Measurements from ENCODE around the gene SND1.

SND1 gene

DNA sequence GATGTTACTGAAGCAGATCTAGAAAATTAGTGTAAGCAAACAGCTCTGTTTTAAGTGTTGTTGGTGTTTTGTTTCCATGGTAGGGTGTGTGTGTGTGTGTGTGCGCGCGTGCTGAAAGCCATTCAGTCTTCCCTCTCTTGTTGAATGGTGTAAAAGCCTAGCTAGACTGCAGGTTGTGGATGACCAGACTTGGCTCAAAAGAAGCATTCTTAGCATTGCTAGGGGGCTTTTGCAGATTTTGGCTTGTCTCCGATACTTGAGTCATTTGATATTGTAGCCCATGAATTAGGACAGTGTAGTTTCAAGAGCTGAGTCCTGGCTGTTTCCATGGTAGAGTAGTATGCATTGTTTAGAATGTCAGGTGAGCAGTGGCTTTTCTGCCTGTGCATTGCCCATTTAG lies 99.1 kb downstream of the SND1 start:
- no peak for DNase-seq
- Histone ChIP-seq H3K4me2 (ENCODE audit: low read depth, low read length) (no peak overlapping the region), H3K27ac (ENCODE audit: low read length) (no peak overlapping the region), H3K4me3 (ENCODE audit: low read length) (no peak overlapping the region), H3K36me3 (replicated peaks; ENCODE audit: insufficient read depth, low read length) (peaks cover 11% of the 10 kb centered on the region; the same call in 1 of the 2 replicates), H3K79me2 (ENCODE audit: low read length) (peaks cover 100% of the 10 kb centered on the region), H3K9me2 (replicated peaks; ENCODE audit: insufficient read depth, low read length) (no peaks in the 10 kb centered on the region), H3K9me3 (replicated peaks; ENCODE audit: insufficient read depth, low read length) (no peaks in the 10 kb centered on the region), H4K20me1 (ENCODE audit: insufficient read depth, low read length) (peaks cover 85% of the 10 kb centered on the region), H2AFZ (ENCODE audit: low read length) (no peak overlapping the region), H3F3A (ENCODE audit: insufficient read depth, low read length) (no peaks in the 10 kb centered on the region), H3K27me3 (replicated peaks; ENCODE audit: insufficient read depth, low read length) (no peaks in the 10 kb centered on the region), H3K4me1 (ENCODE audit: low read length) (no peaks in the 10 kb centered on the region), H3K9ac (ENCODE audit: low read length) (no peak overlapping the region)
- TF ChIP-seq EZH2phosphoT487 (IDR thresholded peaks at IDR 0.05; ENCODE audit: low read length): no peak
- TF ChIP-seq CTCF (IDR thresholded peaks at IDR 0.05; ENCODE audit: low read length): no peak
- TF ChIP-seq EZH2 (optimal IDR thresholded peaks at IDR 0.05; ENCODE audit: low read depth, low read length): no peak

DNA sequence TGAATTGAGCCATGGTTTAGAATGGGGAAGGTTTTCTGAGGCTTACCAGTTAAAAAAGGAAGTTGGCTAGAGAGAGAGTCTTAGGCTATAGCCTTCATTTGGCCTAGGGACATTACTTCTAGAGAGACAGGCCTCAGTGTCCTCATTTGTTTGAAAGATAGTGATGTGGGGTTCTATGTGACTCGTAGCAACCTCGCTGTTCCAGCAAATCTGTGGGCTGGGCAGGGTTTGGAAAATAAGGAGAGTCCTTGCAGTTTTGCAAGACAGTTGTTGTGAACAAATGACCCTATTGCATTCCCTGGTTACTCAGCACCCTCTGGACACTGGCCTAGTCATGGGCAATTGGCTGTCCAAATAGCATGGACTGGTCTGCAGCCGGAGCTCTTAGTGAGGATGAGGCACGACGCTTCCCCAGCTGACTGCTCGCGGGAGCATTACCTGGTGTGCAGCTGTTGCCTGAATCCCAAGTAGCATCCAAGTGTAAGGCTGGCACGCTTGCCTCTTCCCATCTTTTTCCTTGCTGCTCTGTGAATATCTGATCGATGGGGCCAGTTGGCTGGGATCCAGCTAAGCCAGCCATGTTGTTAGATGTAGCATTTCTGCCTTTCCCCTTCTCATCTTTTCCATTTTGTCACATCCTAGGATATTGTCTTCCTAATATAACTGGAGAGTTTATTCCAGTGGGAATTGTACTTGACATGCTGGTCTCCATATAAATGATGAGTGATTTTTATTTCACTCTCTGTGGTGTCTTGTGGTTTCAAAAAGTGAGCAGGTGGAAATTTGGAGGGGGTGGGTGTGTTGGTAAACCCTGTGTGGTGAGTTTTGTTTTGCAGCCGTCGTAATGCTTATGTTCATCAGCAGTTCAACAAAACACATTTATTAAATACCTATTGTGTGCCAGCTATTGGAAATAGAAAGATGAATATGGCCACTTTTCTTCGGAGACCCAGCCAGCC lies 99.8 kb downstream of the SND1 start:
- Histone ChIP-seq H3K4me3 (ENCODE audit: low read length) (no peak overlapping the region), H2AFZ (ENCODE audit: low read length) (no peak overlapping the region), H3K4me2 (ENCODE audit: low read depth, low read length) (no peak overlapping the region), H3K79me2 (ENCODE audit: low read length) (peaks cover 99% of the 10 kb centered on the region), H3K9me3 (replicated peaks; ENCODE audit: insufficient read depth, low read length) (no peaks in the 10 kb centered on the region), H3K9me2 (replicated peaks; ENCODE audit: insufficient read depth, low read length) (no peaks in the 10 kb centered on the region), H3F3A (ENCODE audit: insufficient read depth, low read length) (no peaks in the 10 kb centered on the region), H4K20me1 (ENCODE audit: insufficient read depth, low read length) (peaks cover 86% of the 10 kb centered on the region), H3K9ac (ENCODE audit: low read length) (no peak overlapping the region), H3K27ac (ENCODE audit: low read length) (no peak overlapping the region), H3K4me1 (ENCODE audit: low read length) (no peaks in the 10 kb centered on the region), H3K27me3 (replicated peaks; ENCODE audit: insufficient read depth, low read length) (no peaks in the 10 kb centered on the region), H3K36me3 (replicated peaks; ENCODE audit: insufficient read depth, low read length) (peaks cover 11% of the 10 kb centered on the region; the same call in 1 of the 2 replicates)
- no peak for DNase-seq
- TF ChIP-seq EZH2phosphoT487 (IDR thresholded peaks at IDR 0.05; ENCODE audit: low read length): no peak

- H3K4me2 ChIP-seq (ENCODE audit: low read depth, low read length): no peak overlapping the region
- H3K4me3 ChIP-seq (ENCODE audit: low read length): no peak overlapping the region
- peaks cover 85% of the 10 kb centered on the region for H4K20me1 ChIP-seq (ENCODE audit: insufficient read depth, low read length)
- no peak for DNase-seq
- H3K9ac ChIP-seq (ENCODE audit: low read length): no peak overlapping the region
- no peaks in the 10 kb centered on the region for H3K9me2 ChIP-seq (replicated peaks; ENCODE audit: insufficient read depth, low read length)
- H3K27ac ChIP-seq (ENCODE audit: low read length): no peak overlapping the region
- H3K27me3 ChIP-seq (replicated peaks; ENCODE audit: insufficient read depth, low read length): no peaks in the 10 kb centered on the region
- no peaks in the 10 kb centered on the region for H3K9me3 ChIP-seq (replicated peaks; ENCODE audit: insufficient read depth, low read length)
- H3F3A ChIP-seq (ENCODE audit: insufficient read depth, low read length): no peaks in the 10 kb centered on the region
- H3K79me2 ChIP-seq (ENCODE audit: low read length): peaks cover 99% of the 10 kb centered on the region
- H3K4me1 ChIP-seq (ENCODE audit: low read length): no peaks in the 10 kb centered on the region
- H3K36me3 ChIP-seq (replicated peaks; ENCODE audit: insufficient read depth, low read length): peaks cover 11% of the 10 kb centered on the region; the same call in 1 of the 2 replicates
- no peak overlapping the region for H2AFZ ChIP-seq (ENCODE audit: low read length)
- no peak for TF ChIP-seq EZH2phosphoT487 (IDR thresholded peaks at IDR 0.05; ENCODE audit: low read length)
- no peak for TF ChIP-seq EZH2 (optimal IDR thresholded peaks at IDR 0.05; ENCODE audit: low read depth, low read length)
- no peak for TF ChIP-seq CTCF (IDR thresholded peaks at IDR 0.05; ENCODE audit: low read length)
These were observed 100.8 kb downstream of the SND1 start for GRCh38 chr7:127752829-127753228.

DNA sequence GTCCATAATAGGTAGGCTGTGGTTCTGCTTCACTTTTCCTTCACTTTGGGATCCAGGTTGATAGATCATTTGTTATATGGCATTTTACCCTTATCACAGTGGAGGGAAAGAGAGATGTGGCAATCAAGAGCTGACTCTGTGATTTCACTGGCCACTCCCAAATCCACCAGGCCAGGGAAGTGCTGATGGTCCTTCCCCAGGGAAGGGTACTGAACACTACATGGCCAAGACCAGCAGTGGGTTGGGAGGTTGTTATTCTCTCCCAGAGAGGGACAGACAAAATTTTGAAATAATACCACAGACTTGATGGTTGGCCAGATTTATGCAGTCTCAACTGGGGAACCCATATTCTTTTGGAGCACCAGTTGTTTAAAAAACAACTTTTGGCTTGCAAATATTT lies 102.5 kb downstream of the SND1 start:
- DNase-seq: no peak
- peaks cover 99% of the 10 kb centered on the region for H3K79me2 ChIP-seq (ENCODE audit: low read length)
- peaks cover 91% of the 10 kb centered on the region for H4K20me1 ChIP-seq (ENCODE audit: insufficient read depth, low read length)
- H3K27me3 ChIP-seq (replicated peaks; ENCODE audit: insufficient read depth, low read length): no peaks in the 10 kb centered on the region
- no peak overlapping the region for H3K27ac ChIP-seq (ENCODE audit: low read length)
- no peak overlapping the region for H3K4me3 ChIP-seq (ENCODE audit: low read length)
- no peak overlapping the region for H2AFZ ChIP-seq (ENCODE audit: low read length)
- H3K4me2 ChIP-seq (ENCODE audit: low read depth, low read length): no peak overlapping the region
- TF ChIP-seq EZH2 (optimal IDR thresholded peaks at IDR 0.05; ENCODE audit: low read depth, low read length) (no peak), CTCF (IDR thresholded peaks at IDR 0.05; ENCODE audit: low read length) (no peak), EZH2phosphoT487 (IDR thresholded peaks at IDR 0.05; ENCODE audit: low read length) (no peak)
- H3K4me1 ChIP-seq (ENCODE audit: low read length): no peaks in the 10 kb centered on the region
- H3K36me3 ChIP-seq (replicated peaks; ENCODE audit: insufficient read depth, low read length): peaks cover 5% of the 10 kb centered on the region; the same call in 1 of the 2 replicates
- no peaks in the 10 kb centered on the region for H3F3A ChIP-seq (ENCODE audit: insufficient read depth, low read length)
- H3K9me3 ChIP-seq (replicated peaks; ENCODE audit: insufficient read depth, low read length): no peaks in the 10 kb centered on the region
- no peak overlapping the region for H3K9ac ChIP-seq (ENCODE audit: low read length)
- no peaks in the 10 kb centered on the region for H3K9me2 ChIP-seq (replicated peaks; ENCODE audit: insufficient read depth, low read length)

Data from MM.1S (cell line).